OCI-LY1 (cell line): Measurements from ENCODE around the gene RAB5IF.

Experiments
- EZH2 ChIP-seq: fragments of 200-600 bp; sonication (generic), shearing (Covaris generic); IDR thresholded peaks from 2 replicates; pipeline ENCODE4 v1.8.0; 2017; ENCODE audit warnings: borderline replicate concordance, mixed run types, mild to moderate bottlenecking, antibody characterized with exemption, low read length, moderate library complexity, mixed read lengths
- TF ChIP-seq, protein P1 (sequence below): fragments of 200-600 bp; sonication (generic), shearing (Covaris generic); IDR thresholded peaks from 2 replicates; pipeline ENCODE4 v1.5.1; 2017; ENCODE audit warnings: mild to moderate bottlenecking, antibody characterized with exemption, low read length, moderate library complexity, mixed read lengths

DNA sequence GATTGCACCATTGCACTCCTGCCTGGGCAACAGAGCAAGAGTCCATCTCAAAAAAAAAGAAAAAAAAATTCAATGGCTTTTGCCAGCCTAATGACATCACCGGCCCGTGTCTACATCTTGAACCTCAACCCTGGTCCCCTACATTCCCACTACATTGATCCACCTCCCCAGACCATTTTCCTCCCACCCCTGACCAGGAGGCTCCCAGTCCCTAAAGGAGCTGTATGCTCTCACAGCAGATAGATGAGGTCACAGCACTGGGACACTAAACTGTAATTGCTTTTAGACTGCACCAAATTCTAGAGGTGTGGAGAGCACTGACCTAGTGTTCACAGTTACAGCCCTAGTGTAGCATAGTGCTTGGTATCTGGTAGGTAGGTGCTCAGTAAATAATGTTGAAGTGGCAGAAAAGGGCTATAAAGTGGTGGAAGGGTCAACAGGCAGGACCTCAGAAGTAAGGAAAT is 21.5 kb upstream of the RAB5IF start:
- TF ChIP-seq, protein P1, sequence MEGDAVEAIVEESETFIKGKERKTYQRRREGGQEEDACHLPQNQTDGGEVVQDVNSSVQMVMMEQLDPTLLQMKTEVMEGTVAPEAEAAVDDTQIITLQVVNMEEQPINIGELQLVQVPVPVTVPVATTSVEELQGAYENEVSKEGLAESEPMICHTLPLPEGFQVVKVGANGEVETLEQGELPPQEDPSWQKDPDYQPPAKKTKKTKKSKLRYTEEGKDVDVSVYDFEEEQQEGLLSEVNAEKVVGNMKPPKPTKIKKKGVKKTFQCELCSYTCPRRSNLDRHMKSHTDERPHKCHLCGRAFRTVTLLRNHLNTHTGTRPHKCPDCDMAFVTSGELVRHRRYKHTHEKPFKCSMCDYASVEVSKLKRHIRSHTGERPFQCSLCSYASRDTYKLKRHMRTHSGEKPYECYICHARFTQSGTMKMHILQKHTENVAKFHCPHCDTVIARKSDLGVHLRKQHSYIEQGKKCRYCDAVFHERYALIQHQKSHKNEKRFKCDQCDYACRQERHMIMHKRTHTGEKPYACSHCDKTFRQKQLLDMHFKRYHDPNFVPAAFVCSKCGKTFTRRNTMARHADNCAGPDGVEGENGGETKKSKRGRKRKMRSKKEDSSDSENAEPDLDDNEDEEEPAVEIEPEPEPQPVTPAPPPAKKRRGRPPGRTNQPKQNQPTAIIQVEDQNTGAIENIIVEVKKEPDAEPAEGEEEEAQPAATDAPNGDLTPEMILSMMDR: no peak
- no peak for TF ChIP-seq EZH2
